ENCODE results near the gene ACSS3. TPM values are rescaled to one million over a fixed set of nuclear protein-coding genes. Genes with fewer than 3 reads are reported as not detected.

ACSS3 gene
- total RNA-seq, 1 experiment from 2014 or later: 7.7 TPM

DNA sequence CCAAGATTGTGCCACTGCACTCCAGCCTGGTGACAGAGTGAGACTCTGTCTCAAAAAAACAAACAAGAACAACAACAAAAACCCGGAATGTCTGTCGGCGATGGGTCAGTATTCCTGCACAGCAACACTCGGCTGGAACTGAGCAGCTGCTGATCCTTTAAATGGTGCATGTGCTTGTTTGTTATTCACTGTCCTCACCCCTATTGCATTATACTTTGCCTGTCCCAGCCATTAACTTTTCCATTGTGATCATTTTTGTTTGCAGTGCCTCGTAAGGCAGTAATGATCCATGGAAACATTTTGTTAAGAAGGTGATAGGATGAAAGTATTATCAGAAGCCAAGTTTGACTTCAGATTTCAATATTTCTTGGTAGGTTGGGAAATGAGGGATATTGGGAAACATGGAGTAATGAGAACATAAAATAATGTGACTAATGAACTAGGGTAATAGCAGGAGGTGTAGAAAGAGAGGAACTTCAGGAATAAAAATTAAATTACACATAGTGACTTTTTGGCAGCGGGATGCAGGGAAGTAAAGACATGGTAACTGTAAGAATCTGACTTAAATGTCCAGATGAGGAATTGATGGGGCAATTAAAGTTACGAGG lies 6.1 kb downstream of the ACSS3 start:
- intact Hi-C loops (cut with micrococcal nuclease; ENCODE audit: unreplicated experiment): no loop called here

GRCh38 chr12:81084811-81085350 lies 7.0 kb downstream of the ACSS3 start:
- Histone ChIP-seq H3K27me3 (replicated peaks; ENCODE audit: insufficient read depth, low read depth, low read length, poor library complexity) (no peaks in the 10 kb centered on the region), H3K9me3 (ENCODE audit: low read depth, low read length, poor library complexity, severe bottlenecking) (no peaks in the 10 kb centered on the region), H3K4me3 (ENCODE audit: low read depth, low read length, poor library complexity, severe bottlenecking) (no peak overlapping the region), H3K27ac (ENCODE audit: low read depth, low read length, poor library complexity, severe bottlenecking) (no peak overlapping the region), H3K4me1 (ENCODE audit: insufficient read depth, low read length, poor library complexity, severe bottlenecking) (peaks cover 17% of the 10 kb centered on the region), H3K36me3 (ENCODE audit: insufficient read depth, low read length, poor library complexity, severe bottlenecking) (no peaks in the 10 kb centered on the region)
- BruUV-seq (replicated peaks): no TSS peak
- POLR2A ChIA-PET (ENCODE audit: low non-redundant PET): no interaction called here
- CTCF ChIA-PET: no interaction called here
- TF ChIP-seq CTCF (conservative IDR thresholded peaks at IDR 0.05; ENCODE audit: low read depth, low read length): no peak
- intact Hi-C loops (cut with micrococcal nuclease; ENCODE audit: unreplicated experiment): no loop called here
- no peak for DNase-seq (ENCODE audit: low spot score)

More for the DNA sequence above, 6.1 kb downstream of the ACSS3 start:
- POLR2A ChIA-PET (ENCODE audit: low non-redundant PET): no interaction called here
- H3K4me1 ChIP-seq (ENCODE audit: insufficient read depth, low read length, poor library complexity, severe bottlenecking): peaks cover 25% of the 10 kb centered on the region
- CTCF ChIA-PET: no interaction called here
- BruUV-seq (replicated peaks): no TSS peak
- TF ChIP-seq EZH2 (IDR thresholded peaks at IDR 0.05; ENCODE audit: borderline replicate concordance, low read depth, low read length, poor library complexity, severe bottlenecking) (no peak), CTCF (conservative IDR thresholded peaks at IDR 0.05; ENCODE audit: low read depth, low read length) (no peak)
- no peaks in the 10 kb centered on the region for H3K36me3 ChIP-seq (ENCODE audit: insufficient read depth, low read length, poor library complexity, severe bottlenecking)
- H3K27me3 ChIP-seq (replicated peaks; ENCODE audit: insufficient read depth, low read depth, low read length, poor library complexity): no peaks in the 10 kb centered on the region
- H3K27ac ChIP-seq (ENCODE audit: low read depth, low read length, poor library complexity, severe bottlenecking): no peak overlapping the region
- H3K9me3 ChIP-seq (ENCODE audit: low read depth, low read length, poor library complexity, severe bottlenecking): no peaks in the 10 kb centered on the region
- no peak overlapping the region for H3K4me3 ChIP-seq (ENCODE audit: low read depth, low read length, poor library complexity, severe bottlenecking)
- no peak for DNase-seq (ENCODE audit: low spot score)

- DNase-seq (ENCODE audit: low spot score): no peak
- CTCF ChIA-PET: no interaction called here
- POLR2A ChIA-PET (ENCODE audit: low non-redundant PET): no interaction called here
- Histone ChIP-seq H3K36me3 (ENCODE audit: insufficient read depth, low read length, poor library complexity, severe bottlenecking) (no peaks in the 10 kb centered on the region), H3K9me3 (ENCODE audit: low read depth, low read length, poor library complexity, severe bottlenecking) (no peaks in the 10 kb centered on the region), H3K4me3 (ENCODE audit: low read depth, low read length, poor library complexity, severe bottlenecking) (no peak overlapping the region), H3K27ac (ENCODE audit: low read depth, low read length, poor library complexity, severe bottlenecking) (no peak overlapping the region), H3K4me1 (ENCODE audit: insufficient read depth, low read length, poor library complexity, severe bottlenecking) (peaks cover 7% of the 10 kb centered on the region), H3K27me3 (replicated peaks; ENCODE audit: insufficient read depth, low read depth, low read length, poor library complexity) (no peaks in the 10 kb centered on the region)
- TF ChIP-seq CTCF (conservative IDR thresholded peaks at IDR 0.05; ENCODE audit: low read depth, low read length) (no peak), EZH2 (IDR thresholded peaks at IDR 0.05; ENCODE audit: borderline replicate concordance, low read depth, low read length, poor library complexity, severe bottlenecking) (no peak)
- no TSS peak for BruUV-seq (replicated peaks)
- intact Hi-C loops (cut with micrococcal nuclease; ENCODE audit: unreplicated experiment): no loop called here
These were observed 8.0 kb downstream of the ACSS3 start for GRCh38 chr12:81085832-81086231.

Data from A673 (cell line).